ENCODE results near the gene OR1S2. TPM values are rescaled to one million over a fixed set of nuclear protein-coding genes. Genes with fewer than 3 reads are reported as not detected.

Gene OR1S2
- total RNA-seq, 4 donors from 2014 or later = not detected

GRCh38 chr11:58199271-58199670 is 4.7 kb downstream of the OR1S2 start:
- Histone ChIP-seq H3K9me3 (no peaks in the 10 kb centered on the region), H3K27me3 (no peaks in the 10 kb centered on the region), H3K4me1 (no peaks in the 10 kb centered on the region), H3K27ac (no peak overlapping the region), H3K36me3 (no peaks in the 10 kb centered on the region), H3K4me3 (no peak overlapping the region)
- TF ChIP-seq CTCF (IDR thresholded peaks at IDR 0.05) = no peak
- TF ChIP-seq POLR2A (IDR thresholded peaks at IDR 0.05) = no peak
- no peak for DNase-seq

- Histone ChIP-seq H3K36me3 (no peaks in the 10 kb centered on the region), H3K27ac (no peak overlapping the region), H3K9me3 (no peaks in the 10 kb centered on the region), H3K4me1 (peaks cover 0 to 10% (median 4%) of the 10 kb centered on the region in 4 donors), H3K4me3 (no peak overlapping the region), H3K27me3 (no peaks in the 10 kb centered on the region)
- no peak for DNase-seq
- TF ChIP-seq POLR2A (IDR thresholded peaks at IDR 0.05) = no peak
- no peak for TF ChIP-seq CTCF (IDR thresholded peaks at IDR 0.05)
These were observed 8.0 kb downstream of the OR1S2 start for GRCh38 chr11:58195939-58196338.

- H3K36me3 ChIP-seq = no peaks in the 10 kb centered on the region
- no peaks in the 10 kb centered on the region for H3K27me3 ChIP-seq
- H3K4me3 ChIP-seq = no peak overlapping the region
- peaks cover 0 to 12% (median 5%) of the 10 kb centered on the region in 4 donors for H3K4me1 ChIP-seq
- TF ChIP-seq POLR2A (IDR thresholded peaks at IDR 0.05) = no peak
- TF ChIP-seq CTCF (IDR thresholded peaks at IDR 0.05) = no peak
- peak in 1 of 3 donors; percentile 46 for DNase-seq
- H3K9me3 ChIP-seq = no peaks in the 10 kb centered on the region
- H3K27ac ChIP-seq = peak overlapping the region in 3 of 4 donors; percentile 60 to 88 (median 77)
These were observed 10.6 kb downstream of the OR1S2 start for GRCh38 chr11:58193391-58193790.

GRCh38 chr11:58192229-58192628 is 11.7 kb downstream of the OR1S2 start:
- no peak for TF ChIP-seq POLR2A (IDR thresholded peaks at IDR 0.05)
- TF ChIP-seq CTCF (IDR thresholded peaks at IDR 0.05) = peak in 3 of 6 experiments; percentile 16 to 36 (median 28)
- DNase-seq = peak in 2 of 3 donors; percentile 50 to 74
- H3K27me3 ChIP-seq = no peaks in the 10 kb centered on the region
- H3K27ac ChIP-seq = peak overlapping the region in 2 of 4 donors; percentile 77 to 88
- peaks cover 0 to 12% (median 5%) of the 10 kb centered on the region in 4 donors for H3K4me1 ChIP-seq
- H3K4me3 ChIP-seq = no peak overlapping the region
- no peaks in the 10 kb centered on the region for H3K36me3 ChIP-seq
- H3K9me3 ChIP-seq = no peaks in the 10 kb centered on the region

- no peak for DNase-seq
- Histone ChIP-seq H3K36me3 (no peaks in the 10 kb centered on the region), H3K4me1 (peaks cover 0 to 12% (median 3%) of the 10 kb centered on the region in 4 donors), H3K9me3 (no peaks in the 10 kb centered on the region), H3K27ac (no peak within 1 kb of the TSS), H3K27me3 (no peaks in the 10 kb centered on the region), H3K4me3 (no peak within 1 kb of the TSS)
- TF ChIP-seq POLR2A (IDR thresholded peaks at IDR 0.05) = no peak
- TF ChIP-seq CTCF (IDR thresholded peaks at IDR 0.05) = no peak
These were observed 15.2 kb downstream of the OR1S2 start, which contains the start of gene OR9Q2 for GRCh38 chr11:58188770-58189169. Gene OR9Q2 (plus strand): TSS chr11:58189070. CDS start chr11:58190491, 1,421 bp downstream.

GRCh38 chr11:58186938-58187337 is 17.0 kb downstream of the OR1S2 start:
- TF ChIP-seq CTCF (IDR thresholded peaks at IDR 0.05) = no peak
- TF ChIP-seq POLR2A (IDR thresholded peaks at IDR 0.05) = no peak
- DNase-seq = no peak
- H3K27ac ChIP-seq = no peak overlapping the region

More at GRCh38 chr11:58186938-58187337, 17.0 kb downstream of the OR1S2 start:
- no peak overlapping the region for H3K4me3 ChIP-seq
- H3K27me3 ChIP-seq = no peaks in the 10 kb centered on the region
- no peaks in the 10 kb centered on the region for H3K36me3 ChIP-seq
- no peaks in the 10 kb centered on the region for H3K9me3 ChIP-seq
- H3K4me1 ChIP-seq = peaks cover 0 to 4% (median 0%) of the 10 kb centered on the region in 4 donors

All from Peyer's patch (tissue), 4 donors.